ENCODE results near the gene TMEM94. TPM values are rescaled to one million over a fixed set of nuclear protein-coding genes. Genes with fewer than 3 reads are reported as not detected.

Gene TMEM94
- total and polyA plus RNA-seq, 2 of the 13 experiments (the other 11 are each of a cell fraction or from before 2014, with no cell fraction given): 32.6 to 134 TPM

DNA sequence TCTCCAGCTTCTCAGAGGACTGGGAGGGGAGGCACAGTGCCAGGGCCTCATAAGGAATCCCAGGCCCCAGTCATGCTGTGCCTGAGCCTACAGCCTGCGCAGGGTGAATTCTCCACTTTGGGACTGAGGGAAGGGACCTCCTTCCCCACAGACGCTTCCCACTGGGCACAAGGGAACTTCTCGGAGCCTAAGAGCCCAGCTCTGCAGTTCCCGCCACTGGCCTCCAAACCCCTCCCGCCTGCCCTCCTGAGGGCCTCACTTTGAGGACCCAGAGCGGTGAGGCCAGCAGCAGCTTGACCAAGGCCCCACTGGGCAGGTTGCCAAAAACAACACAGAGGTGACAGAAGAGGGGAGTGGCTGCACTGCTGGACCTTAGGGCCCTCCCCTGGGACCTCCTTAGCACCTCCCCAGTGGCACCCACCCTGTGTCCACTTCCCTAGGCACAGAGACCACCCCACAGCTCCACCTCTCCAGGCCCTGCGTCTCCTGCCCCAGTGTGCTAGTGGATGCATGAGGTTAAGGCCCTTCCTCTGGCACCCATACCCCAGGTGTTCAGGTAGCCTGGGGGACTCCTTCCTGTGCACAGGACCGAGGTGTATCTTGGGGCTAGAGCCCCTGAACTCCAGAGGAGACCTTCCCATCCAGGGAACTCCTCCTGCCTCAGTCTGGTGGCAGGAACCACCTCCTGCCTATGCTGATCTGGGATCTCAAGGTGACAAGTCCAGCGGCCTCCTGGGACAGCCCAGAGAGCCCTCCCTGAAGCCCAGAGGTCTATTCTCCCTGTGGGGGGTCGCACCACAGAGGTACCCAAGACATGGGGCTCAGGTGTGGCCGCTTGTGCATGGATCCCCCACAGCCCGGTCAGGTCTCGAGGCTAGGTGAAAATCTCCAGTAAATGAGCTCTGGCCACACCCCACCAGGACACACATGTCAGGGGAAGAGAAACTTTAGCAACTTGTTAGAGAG lies 55.5 kb downstream of the TMEM94 start (continued):
- TF ChIP-seq, protein P1, sequence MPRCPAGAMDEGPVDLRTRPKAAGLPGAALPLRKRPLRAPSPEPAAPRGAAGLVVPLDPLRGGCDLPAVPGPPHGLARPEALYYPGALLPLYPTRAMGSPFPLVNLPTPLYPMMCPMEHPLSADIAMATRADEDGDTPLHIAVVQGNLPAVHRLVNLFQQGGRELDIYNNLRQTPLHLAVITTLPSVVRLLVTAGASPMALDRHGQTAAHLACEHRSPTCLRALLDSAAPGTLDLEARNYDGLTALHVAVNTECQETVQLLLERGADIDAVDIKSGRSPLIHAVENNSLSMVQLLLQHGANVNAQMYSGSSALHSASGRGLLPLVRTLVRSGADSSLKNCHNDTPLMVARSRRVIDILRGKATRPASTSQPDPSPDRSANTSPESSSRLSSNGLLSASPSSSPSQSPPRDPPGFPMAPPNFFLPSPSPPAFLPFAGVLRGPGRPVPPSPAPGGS (CRISPR knock-in tag; IDR thresholded peaks at IDR 0.05): peak; percentile 93
- TF ChIP-seq PTBP1 (IDR thresholded peaks at IDR 0.05; ENCODE audit: low read depth, low read length, poor library complexity, severe bottlenecking) (no peak), RXRA (CRISPR knock-in tag; IDR thresholded peaks at IDR 0.05) (peak; percentile 100), ZNF788 (CRISPR knock-in tag; IDR thresholded peaks at IDR 0.05; ENCODE audit: borderline replicate concordance) (peak; percentile 96; the same call in 1 of the 2 replicates), ZSCAN21 (CRISPR knock-in tag; IDR thresholded peaks at IDR 0.05; ENCODE audit: borderline replicate concordance) (peak; percentile 71; the same call in 1 of the 2 replicates), ZNF790 (CRISPR knock-in tag; IDR thresholded peaks at IDR 0.05; ENCODE audit: borderline replicate concordance) (no peak), BCL6 (CRISPR knock-in tag; IDR thresholded peaks at IDR 0.05) (peak; percentile 79), ZNF619 (CRISPR knock-in tag; IDR thresholded peaks at IDR 0.05) (peak; percentile 73; the same call in 1 of the 2 replicates), SRSF9 (IDR thresholded peaks at IDR 0.05; ENCODE audit: borderline replicate concordance, insufficient read depth, low read depth, low read length, poor library complexity, severe bottlenecking) (no peak), ZNF547 (CRISPR knock-in tag; IDR thresholded peaks at IDR 0.05) (peak; percentile 91), ZNF468 (CRISPR knock-in tag; IDR thresholded peaks at IDR 0.05) (no peak), BORCS8-MEF2B (CRISPR knock-in tag; IDR thresholded peaks at IDR 0.05) (peak; percentile 87), JUND (CRISPR knock-in tag; IDR thresholded peaks at IDR 0.05) (no peak), SMARCC2 (IDR thresholded peaks at IDR 0.05) (no peak), ZNF20 (CRISPR knock-in tag; IDR thresholded peaks at IDR 0.05) (no peak), ZNF674 (CRISPR knock-in tag; IDR thresholded peaks at IDR 0.05; ENCODE audit: low read depth) (no peak), XBP1 (CRISPR knock-in tag; IDR thresholded peaks at IDR 0.05) (no peak), MAFF (IDR thresholded peaks at IDR 0.05; ENCODE audit: low read depth, low read length) (no peak), HIVEP1 (CRISPR knock-in tag; IDR thresholded peaks at IDR 0.05) (peak; percentile 76)
- TF ChIP-seq, protein P2, sequence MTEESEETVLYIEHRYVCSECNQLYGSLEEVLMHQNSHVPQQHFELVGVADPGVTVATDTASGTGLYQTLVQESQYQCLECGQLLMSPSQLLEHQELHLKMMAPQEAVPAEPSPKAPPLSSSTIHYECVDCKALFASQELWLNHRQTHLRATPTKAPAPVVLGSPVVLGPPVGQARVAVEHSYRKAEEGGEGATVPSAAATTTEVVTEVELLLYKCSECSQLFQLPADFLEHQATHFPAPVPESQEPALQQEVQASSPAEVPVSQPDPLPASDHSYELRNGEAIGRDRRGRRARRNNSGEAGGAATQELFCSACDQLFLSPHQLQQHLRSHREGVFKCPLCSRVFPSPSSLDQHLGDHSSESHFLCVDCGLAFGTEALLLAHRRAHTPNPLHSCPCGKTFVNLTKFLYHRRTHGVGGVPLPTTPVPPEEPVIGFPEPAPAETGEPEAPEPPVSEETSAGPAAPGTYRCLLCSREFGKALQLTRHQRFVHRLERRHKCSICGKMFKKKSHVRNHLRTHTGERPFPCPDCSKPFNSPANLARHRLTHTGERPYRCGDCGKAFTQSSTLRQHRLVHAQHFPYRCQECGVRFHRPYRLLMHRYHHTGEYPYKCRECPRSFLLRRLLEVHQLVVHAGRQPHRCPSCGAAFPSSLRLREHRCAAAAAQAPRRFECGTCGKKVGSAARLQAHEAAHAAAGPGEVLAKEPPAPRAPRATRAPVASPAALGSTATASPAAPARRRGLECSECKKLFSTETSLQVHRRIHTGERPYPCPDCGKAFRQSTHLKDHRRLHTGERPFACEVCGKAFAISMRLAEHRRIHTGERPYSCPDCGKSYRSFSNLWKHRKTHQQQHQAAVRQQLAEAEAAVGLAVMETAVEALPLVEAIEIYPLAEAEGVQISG (CRISPR knock-in tag; IDR thresholded peaks at IDR 0.05): peak; percentile 88
- TF ChIP-seq, protein P3, sequence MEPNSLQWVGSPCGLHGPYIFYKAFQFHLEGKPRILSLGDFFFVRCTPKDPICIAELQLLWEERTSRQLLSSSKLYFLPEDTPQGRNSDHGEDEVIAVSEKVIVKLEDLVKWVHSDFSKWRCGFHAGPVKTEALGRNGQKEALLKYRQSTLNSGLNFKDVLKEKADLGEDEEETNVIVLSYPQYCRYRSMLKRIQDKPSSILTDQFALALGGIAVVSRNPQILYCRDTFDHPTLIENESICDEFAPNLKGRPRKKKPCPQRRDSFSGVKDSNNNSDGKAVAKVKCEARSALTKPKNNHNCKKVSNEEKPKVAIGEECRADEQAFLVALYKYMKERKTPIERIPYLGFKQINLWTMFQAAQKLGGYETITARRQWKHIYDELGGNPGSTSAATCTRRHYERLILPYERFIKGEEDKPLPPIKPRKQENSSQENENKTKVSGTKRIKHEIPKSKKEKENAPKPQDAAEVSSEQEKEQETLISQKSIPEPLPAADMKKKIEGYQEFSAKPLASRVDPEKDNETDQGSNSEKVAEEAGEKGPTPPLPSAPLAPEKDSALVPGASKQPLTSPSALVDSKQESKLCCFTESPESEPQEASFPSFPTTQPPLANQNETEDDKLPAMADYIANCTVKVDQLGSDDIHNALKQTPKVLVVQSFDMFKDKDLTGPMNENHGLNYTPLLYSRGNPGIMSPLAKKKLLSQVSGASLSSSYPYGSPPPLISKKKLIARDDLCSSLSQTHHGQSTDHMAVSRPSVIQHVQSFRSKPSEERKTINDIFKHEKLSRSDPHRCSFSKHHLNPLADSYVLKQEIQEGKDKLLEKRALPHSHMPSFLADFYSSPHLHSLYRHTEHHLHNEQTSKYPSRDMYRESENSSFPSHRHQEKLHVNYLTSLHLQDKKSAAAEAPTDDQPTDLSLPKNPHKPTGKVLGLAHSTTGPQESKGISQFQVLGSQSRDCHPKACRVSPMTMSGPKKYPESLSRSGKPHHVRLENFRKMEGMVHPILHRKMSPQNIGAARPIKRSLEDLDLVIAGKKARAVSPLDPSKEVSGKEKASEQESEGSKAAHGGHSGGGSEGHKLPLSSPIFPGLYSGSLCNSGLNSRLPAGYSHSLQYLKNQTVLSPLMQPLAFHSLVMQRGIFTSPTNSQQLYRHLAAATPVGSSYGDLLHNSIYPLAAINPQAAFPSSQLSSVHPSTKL (CRISPR knock-in tag; IDR thresholded peaks at IDR 0.05): peak; percentile 87

All from HepG2 (cell line).